NCI-H187 (cell line): ENCODE measurements around the gene GOLGA6D.
A peak's percentile ranks its signal among the peaks of the same experiment; 100 is the strongest.
"Not testable (repeated sequence)": the region's sequence is repeated elsewhere in the genome, so short reads cannot be mapped to it uniquely, and the experiment has no call there.

ENCODE experiments used
- DNase-seq, 2 experiments: peaks; one replicate each; lab custom pipeline; 2025; lab: John Stamatoyannopoulos, UW

Gene GOLGA6D

GRCh38 chr15:75332093-75332492 lies 49.5 kb downstream of the GOLGA6D start:
- not testable (repeated sequence) for DNase-seq

GRCh38 chr15:75333654-75334419 lies 51.2 kb downstream of the GOLGA6D start:
- DNase-seq: not testable (repeated sequence)

GRCh38 chr15:75335313-75335704 lies 52.7 kb downstream of the GOLGA6D start:
- DNase-seq: no peak

GRCh38 chr15:75335705-75336355 lies 53.2 kb downstream of the GOLGA6D start, which contains the start of gene COMMD4:
COMMD4 (plus strand) TSS chr15:75336063; CDS start chr15:75336090, 27 bp downstream.
- peak; percentile 39 to 80 for DNase-seq

- DNase-seq: no peak
These were observed 56.1 kb downstream of the GOLGA6D start for GRCh38 chr15:75338661-75339240.

- no peak for DNase-seq
These were observed 57.1 kb downstream of the GOLGA6D start for GRCh38 chr15:75339531-75340240.

GRCh38 chr15:75342221-75342620 lies 59.6 kb downstream of the GOLGA6D start:
- no peak for DNase-seq

- DNase-seq: not testable (repeated sequence)
These were observed 61.3 kb downstream of the GOLGA6D start for GRCh38 chr15:75343953-75344352.
